HUES6 (cell line): ENCODE data around the gene CD163.
"Not testable (repeated sequence)": the region's sequence is repeated elsewhere in the genome, so short reads cannot be mapped to it uniquely, and the experiment has no call there.

Experiments used
- H3K27ac ChIP-seq: 2 replicates; pipeline ENCODE4 v1.7.0; 2013; ENCODE audit warnings: low read depth, mild to moderate bottlenecking, low read length, inconsistent platforms
- H3K27me3 ChIP-seq: 2 replicates; pipeline ENCODE4 v1.6.1; 2013; ENCODE audit warnings: low read length; ENCODE audit not compliant: control insufficient read depth, insufficient read depth
- H3K36me3 ChIP-seq: 2 replicates; pipeline ENCODE4 v1.6.1; 2013; ENCODE audit warnings: low read length; ENCODE audit not compliant: control insufficient read depth, insufficient read depth
- H3K4me1 ChIP-seq: 2 replicates; pipeline ENCODE4 v1.6.1; 2013; ENCODE audit warnings: low read length; ENCODE audit not compliant: control insufficient read depth, insufficient read depth
- H3K4me3 ChIP-seq: 2 replicates; pipeline ENCODE4 v1.5.1; 2013; ENCODE audit warnings: low read depth, low read length
- H3K9ac ChIP-seq: one replicate; pipeline ENCODE4 v1.6.1; 2013; ENCODE audit warnings: mild to moderate bottlenecking, low read length
- H3K9me3 ChIP-seq: 2 replicates; pipeline ENCODE4 v1.6.1; 2013; ENCODE audit warnings: low read depth, low read length; ENCODE audit not compliant: control insufficient read depth, insufficient read depth

The CD163 gene

GRCh38 chr12:7450667-7451066 is 52.9 kb downstream of the CD163 start:
- no peak overlapping the region for H3K9ac ChIP-seq

GRCh38 chr12:7448099-7448498 is 55.5 kb downstream of the CD163 start:
- Histone ChIP-seq H3K4me3 (no peak overlapping the region), H3K36me3 (no peaks in the 10 kb centered on the region), H3K9ac (no peak overlapping the region), H3K27me3 (no peaks in the 10 kb centered on the region), H3K4me1 (no peaks in the 10 kb centered on the region), H3K27ac (no peak overlapping the region), H3K9me3 (no peaks in the 10 kb centered on the region)

More at GRCh38 chr12:7450667-7451066, 52.9 kb downstream of the CD163 start:
- Histone ChIP-seq H3K4me3 (no peak overlapping the region), H3K4me1 (no peaks in the 10 kb centered on the region), H3K27ac (no peak overlapping the region), H3K9me3 (no peaks in the 10 kb centered on the region), H3K36me3 (no peaks in the 10 kb centered on the region), H3K27me3 (no peaks in the 10 kb centered on the region)

- Histone ChIP-seq H3K9ac (no peak overlapping the region), H3K9me3 (no peaks in the 10 kb centered on the region), H3K36me3 (no peaks in the 10 kb centered on the region), H3K27me3 (no peaks in the 10 kb centered on the region), H3K4me3 (no peak overlapping the region), H3K27ac (no peak overlapping the region), H3K4me1 (no peaks in the 10 kb centered on the region)
Observed at GRCh38 chr12:7444537-7444936, 59.0 kb downstream of the CD163 start.

GRCh38 chr12:7444076-7444475 is 59.5 kb downstream of the CD163 start, which contains the start of gene CD163L1:
Gene CD163L1 (minus strand): TSS chr12:7444153. CDS start chr12:7444127, 26 bp downstream.
- H3K9ac ChIP-seq, result no peak within 1 kb of the TSS
- no peak within 1 kb of the TSS for H3K27ac ChIP-seq
- no peaks in the 10 kb centered on the region for H3K4me1 ChIP-seq
- no peaks in the 10 kb centered on the region for H3K36me3 ChIP-seq
- no peak within 1 kb of the TSS for H3K4me3 ChIP-seq
- H3K9me3 ChIP-seq, result no peaks in the 10 kb centered on the region
- H3K27me3 ChIP-seq, result no peaks in the 10 kb centered on the region

- no peaks in the 10 kb centered on the region for H3K4me1 ChIP-seq
- H3K27ac ChIP-seq, result no peak overlapping the region
- no peaks in the 10 kb centered on the region for H3K9me3 ChIP-seq
- no peaks in the 10 kb centered on the region for H3K36me3 ChIP-seq
- H3K9ac ChIP-seq, result no peak overlapping the region
- H3K4me3 ChIP-seq, result no peak overlapping the region
- no peaks in the 10 kb centered on the region; the same call in 1 of the 2 replicates for H3K27me3 ChIP-seq
Observed at GRCh38 chr12:7441216-7441615, 62.4 kb downstream of the CD163 start.

GRCh38 chr12:7439579-7440505 is 63.7 kb downstream of the CD163 start:
- peak overlapping the region; percentile 32; the same call in 1 of the 2 replicates for H3K27ac ChIP-seq

GRCh38 chr12:7438291-7438995 is 65.1 kb downstream of the CD163 start:
- H3K9me3 ChIP-seq, H3K4me1 ChIP-seq, H3K36me3 ChIP-seq, H3K27me3 ChIP-seq, H3K9ac ChIP-seq, H3K27ac ChIP-seq: not testable (repeated sequence)
- H3K4me3 ChIP-seq, result peak overlapping the region; percentile 41; the same call in 1 of the 2 replicates

More at GRCh38 chr12:7439579-7440505, 63.7 kb downstream of the CD163 start:
- Histone ChIP-seq H3K9me3 (no peaks in the 10 kb centered on the region), H3K27me3 (no peaks in the 10 kb centered on the region; the same call in 1 of the 2 replicates), H3K4me3 (peak overlapping the region; percentile 52), H3K36me3 (no peaks in the 10 kb centered on the region), H3K4me1 (no peaks in the 10 kb centered on the region), H3K9ac (peak overlapping the region; percentile 58)

- H3K27ac ChIP-seq, H3K27me3 ChIP-seq, H3K9ac ChIP-seq, H3K4me1 ChIP-seq, H3K36me3 ChIP-seq, H3K9me3 ChIP-seq, H3K4me3 ChIP-seq: not testable (repeated sequence)
Observed at GRCh38 chr12:7437494-7437893, 66.1 kb downstream of the CD163 start.

- Histone ChIP-seq H3K27me3 (no peaks in the 10 kb centered on the region; the same call in 1 of the 2 replicates), H3K9ac (no peak overlapping the region), H3K36me3 (no peaks in the 10 kb centered on the region), H3K4me1 (peaks cover 10% of the 10 kb centered on the region), H3K27ac (no peak overlapping the region), H3K9me3 (no peaks in the 10 kb centered on the region), H3K4me3 (no peak overlapping the region)
Observed at GRCh38 chr12:7434670-7435069, 68.9 kb downstream of the CD163 start.

- Histone ChIP-seq H3K27ac (no peak overlapping the region), H3K4me3 (no peak overlapping the region), H3K36me3 (no peaks in the 10 kb centered on the region), H3K9me3 (no peaks in the 10 kb centered on the region), H3K4me1 (peaks cover 10% of the 10 kb centered on the region), H3K27me3 (no peaks in the 10 kb centered on the region), H3K9ac (no peak overlapping the region)
Observed at GRCh38 chr12:7433276-7433822, 70.2 kb downstream of the CD163 start.
